CD4-positive, alpha-beta T cell treated with Interleukin-17A for 4 hours (primary cell): ENCODE results near the gene AKAP1.

Source experiments
- DNase-seq: peaks from one replicate; pipeline ENCODE4 v3.0.0-alpha.2; 2020; ENCODE audit warnings: mixed read lengths

AKAP1 gene

DNA sequence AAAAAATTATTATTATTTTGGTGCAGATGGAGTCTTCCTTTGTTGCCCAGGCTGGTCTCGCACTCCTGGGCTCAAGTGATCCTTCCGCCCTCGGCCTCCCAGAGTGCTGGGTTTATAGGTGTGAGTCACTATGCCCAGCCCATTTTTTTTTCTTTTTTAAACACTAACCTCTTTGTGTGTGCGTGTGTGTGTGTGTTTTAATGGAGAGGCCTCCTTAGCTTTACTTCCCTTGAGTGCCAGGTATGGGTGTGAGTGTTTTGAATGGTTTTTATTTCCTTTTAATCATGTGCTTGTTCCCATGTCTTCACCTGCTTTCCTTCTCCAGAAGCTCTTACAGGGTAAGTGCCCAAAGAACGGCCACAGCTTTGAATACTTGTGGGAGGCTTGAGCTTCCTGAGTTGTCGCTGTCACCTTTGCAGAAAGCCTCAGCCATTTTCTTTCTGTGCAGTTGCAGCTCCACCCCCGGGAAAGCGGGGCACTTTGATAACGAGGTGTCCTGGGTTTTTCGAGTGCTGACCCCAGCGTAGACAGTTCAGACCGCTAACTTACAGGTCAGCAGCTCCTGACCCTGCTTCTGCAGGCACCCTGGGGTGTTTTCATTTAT is 22.6 kb downstream of the AKAP1 start:
- no peak for DNase-seq

GRCh38 chr17:57108671-57109392 is 23.8 kb downstream of the AKAP1 start:
- DNase-seq, result no peak

- DNase-seq, result no peak
These were observed 24.5 kb downstream of the AKAP1 start for GRCh38 chr17:57109393-57110151.

- DNase-seq, result no peak
These were observed 25.1 kb downstream of the AKAP1 start for GRCh38 chr17:57110152-57110542.

- no peak for DNase-seq
These were observed 25.7 kb downstream of the AKAP1 start for GRCh38 chr17:57110579-57111325.

DNA sequence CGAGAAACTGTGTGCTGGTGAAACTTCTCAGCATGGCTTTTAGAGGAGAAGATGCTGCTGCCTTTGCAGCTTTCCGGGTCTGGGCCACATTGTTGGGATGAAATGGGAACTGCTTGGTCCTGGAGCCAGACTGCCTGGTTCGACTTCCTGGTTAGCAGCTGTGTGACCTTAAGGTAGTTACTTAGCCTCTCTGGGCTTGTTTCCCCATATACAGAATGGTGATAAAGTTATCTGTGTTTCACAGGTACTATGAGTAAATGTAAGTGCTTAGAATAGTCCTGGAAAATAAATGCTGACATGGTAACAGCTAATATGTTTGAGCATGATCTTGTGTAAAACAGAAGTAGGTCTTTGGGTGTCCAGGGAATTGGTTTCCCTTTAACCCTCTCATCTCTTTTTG is 26.3 kb downstream of the AKAP1 start:
- DNase-seq, result no peak

DNA sequence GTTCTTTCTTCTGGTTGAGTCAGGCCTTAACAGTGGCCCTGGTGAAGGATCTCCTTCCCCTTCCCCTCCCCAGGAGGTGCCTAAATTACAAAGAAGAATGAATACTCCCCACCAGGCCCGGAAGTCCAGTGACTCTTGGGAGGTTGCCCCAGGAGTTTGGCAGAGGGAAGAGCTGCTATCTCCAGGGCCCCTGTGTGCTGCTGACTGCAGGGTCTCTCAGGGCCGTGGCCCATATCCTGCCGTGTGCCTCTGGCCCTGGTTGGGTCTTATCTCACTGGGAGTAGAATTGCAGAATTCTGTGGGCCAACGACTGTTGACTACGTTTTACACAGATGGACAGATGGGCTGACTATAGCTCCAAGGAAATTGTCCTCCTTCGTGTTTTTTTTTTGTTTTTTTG is 28.0 kb downstream of the AKAP1 start:
- no peak for DNase-seq

DNA sequence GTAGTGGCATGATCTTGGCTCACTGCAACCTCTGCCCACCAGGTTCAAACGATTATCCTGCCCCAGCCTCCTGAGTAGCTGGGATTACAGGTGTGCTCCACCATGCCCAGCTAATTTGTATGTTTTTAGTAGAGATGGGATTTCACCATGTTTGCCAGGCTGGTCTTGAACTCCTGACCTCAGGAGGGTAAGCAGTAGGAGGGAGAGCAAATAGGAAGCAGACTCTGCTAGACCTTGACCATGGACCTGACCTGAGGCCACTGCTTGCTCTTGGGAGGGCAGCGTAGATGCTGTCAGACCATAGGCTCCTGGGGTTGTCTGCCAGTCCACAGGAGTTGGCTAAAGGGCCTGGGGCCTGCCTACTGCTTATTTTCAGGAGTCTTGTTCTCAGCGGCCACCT is 28.6 kb downstream of the AKAP1 start:
- no peak for DNase-seq

- peak; percentile 74 for DNase-seq
These were observed 29.1 kb downstream of the AKAP1 start for GRCh38 chr17:57114085-57114673.

- DNase-seq, result no peak
These were observed 30.3 kb downstream of the AKAP1 start for GRCh38 chr17:57115377-57115776.

DNA sequence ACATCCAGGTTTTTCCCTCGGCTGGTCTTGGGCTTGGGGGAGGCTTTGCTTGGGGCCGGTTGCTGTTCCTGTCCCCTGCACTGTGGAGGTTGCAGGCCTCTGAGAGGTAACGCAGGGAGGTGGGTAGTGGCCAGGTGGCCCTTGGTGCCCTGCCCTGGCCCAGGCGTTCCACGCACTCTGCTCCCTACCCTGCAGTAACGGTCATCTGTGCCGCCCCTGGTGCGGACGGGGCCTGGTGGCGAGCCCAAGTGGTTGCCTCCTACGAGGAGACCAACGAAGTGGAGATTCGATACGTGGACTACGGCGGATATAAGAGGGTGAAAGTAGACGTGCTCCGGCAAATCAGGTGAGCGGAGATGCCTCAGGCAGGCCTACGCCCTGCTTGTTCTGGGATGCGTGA is 30.9 kb downstream of the AKAP1 start:
- no peak for DNase-seq

GRCh38 chr17:57117798-57118197 is 32.8 kb downstream of the AKAP1 start:
- no peak for DNase-seq

GRCh38 chr17:57120814-57121213 is 35.8 kb downstream of the AKAP1 start:
- no peak for DNase-seq

GRCh38 chr17:57121308-57122042 is 36.4 kb downstream of the AKAP1 start:
- DNase-seq, result no peak

GRCh38 chr17:57124053-57124452 is 39.0 kb downstream of the AKAP1 start:
- no peak for DNase-seq

GRCh38 chr17:57125406-57125805 is 40.4 kb downstream of the AKAP1 start:
- DNase-seq, result no peak

GRCh38 chr17:57125866-57126265 is 40.8 kb downstream of the AKAP1 start:
- DNase-seq, result no peak

GRCh38 chr17:57130708-57131461 is 45.8 kb downstream of the AKAP1 start:
- peak; percentile 89 for DNase-seq

GRCh38 chr17:57132663-57133062 is 47.6 kb downstream of the AKAP1 start:
- DNase-seq, result no peak

GRCh38 chr17:57133486-57133885 is 48.4 kb downstream of the AKAP1 start:
- DNase-seq, result no peak

DNA sequence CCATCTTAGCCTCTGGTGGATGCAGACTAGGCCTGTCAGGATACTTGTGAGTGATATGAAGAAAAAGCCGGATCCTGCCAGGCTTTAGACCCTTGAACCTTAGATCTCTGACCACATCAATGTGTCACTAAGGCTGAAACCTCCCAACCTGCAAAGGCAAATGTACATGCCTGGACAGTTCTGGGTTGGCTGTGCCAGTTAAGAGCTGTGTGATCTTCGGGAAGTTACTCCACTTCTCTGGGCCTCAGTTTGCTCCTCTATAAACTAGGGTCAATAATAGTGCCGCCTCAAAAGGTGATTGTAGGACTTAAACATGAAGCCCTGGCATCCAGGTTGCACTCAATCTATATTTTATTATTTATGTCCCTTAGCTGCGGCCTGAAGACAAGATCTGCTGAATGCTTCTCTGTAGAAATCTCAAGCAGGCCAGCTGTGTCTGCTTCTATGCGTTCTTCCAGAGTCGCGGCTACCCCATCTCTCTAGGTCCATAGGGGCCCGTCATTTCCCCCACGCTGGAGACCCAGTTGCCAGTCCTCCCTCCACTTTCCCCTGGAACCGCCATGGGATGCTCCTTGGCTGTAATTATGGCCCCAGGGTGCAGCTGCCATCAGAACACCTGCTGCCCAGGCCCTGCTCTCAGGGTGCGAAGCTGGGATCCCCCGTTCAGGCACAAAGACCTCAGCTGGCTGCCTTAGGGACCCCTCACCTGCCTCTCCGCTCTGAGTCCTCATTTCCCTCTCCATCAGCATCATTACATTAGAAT is 50.2 kb downstream of the AKAP1 start:
- no peak for DNase-seq
